Memory B cell (primary cell): ENCODE data around the gene ING2.
"Not testable (repeated sequence)": the region's sequence is repeated elsewhere in the genome, so short reads cannot be mapped to it uniquely, and the experiment has no call there.

Experiments used
- ATAC-seq: fragments of 150-1000 bp; cut with Tn5 transposase; 2 replicates; pipeline ENCODE4 v1.10.0; 2021; ENCODE audit warnings: low read depth, mild to moderate bottlenecking, moderate library complexity
- DNase-seq, 2 donors: peaks; one replicate each; pipeline ENCODE4 v3.0.0; 2022; ENCODE audit warnings: low spot score in 2 of 2
- H3K27ac Mint-ChIP-seq: one replicate; pipeline ENCODE4 v1.8.0; 2022; ENCODE audit warnings: mild to moderate bottlenecking, moderate library complexity, mixed read lengths
- H3K27me3 Mint-ChIP-seq: one replicate; pipeline ENCODE4 v1.8.0; 2022; ENCODE audit warnings: mixed read lengths
- H3K36me3 Mint-ChIP-seq: one replicate; pipeline ENCODE4 v1.8.0; 2022; ENCODE audit warnings: mild to moderate bottlenecking, mixed read lengths
- H3K4me1 Mint-ChIP-seq: one replicate; pipeline ENCODE4 v1.8.0; 2022; ENCODE audit warnings: mixed read lengths
- H3K4me3 Mint-ChIP-seq: one replicate; pipeline ENCODE4 v1.8.0; 2022; ENCODE audit warnings: mild to moderate bottlenecking, moderate library complexity, mixed read lengths
- H3K9me3 Mint-ChIP-seq: one replicate; pipeline ENCODE4 v1.8.0; 2022; ENCODE audit warnings: mixed read lengths

ING2 gene

DNA sequence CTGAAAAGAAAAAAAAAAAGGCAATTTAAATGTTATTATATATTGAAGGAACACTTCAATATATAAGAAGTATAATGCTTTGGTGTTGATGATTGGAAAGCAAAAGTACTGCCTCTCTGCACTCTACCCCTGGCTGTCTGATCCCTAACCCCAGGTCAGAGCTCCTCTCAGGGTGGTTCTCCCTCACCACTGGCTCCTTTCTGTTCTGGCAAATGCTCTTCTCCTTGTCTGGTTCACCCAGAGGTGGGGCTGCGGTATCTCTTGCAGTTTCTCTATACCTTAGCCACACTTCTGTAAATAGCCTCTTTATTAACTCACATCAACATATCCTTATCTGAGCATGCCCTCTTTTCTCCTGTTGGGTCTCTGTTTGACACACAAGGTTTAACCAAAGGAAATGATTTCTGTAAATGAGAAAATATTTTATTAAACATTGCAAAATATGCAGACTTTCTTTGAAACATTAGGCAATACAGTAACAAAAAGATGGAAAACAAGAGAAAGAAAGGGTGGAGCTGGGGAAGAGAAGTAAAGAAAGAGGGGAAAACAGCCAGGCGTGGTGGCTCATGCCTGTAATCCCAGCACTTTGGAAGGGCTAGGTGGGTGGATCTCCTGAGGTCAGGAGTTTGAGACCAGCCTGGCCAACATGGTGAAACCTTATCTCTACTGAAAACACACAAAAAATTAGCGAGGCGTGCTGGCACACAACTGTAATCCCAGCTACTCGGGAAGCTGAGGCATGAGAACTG lies 45.7 kb downstream of the ING2 start:
- DNase-seq (no peak), ATAC-seq (no peak)
- no peak overlapping the region for H3K4me3 Mint-ChIP-seq
- peaks cover 3% of the 10 kb centered on the region for H3K4me1 Mint-ChIP-seq
- H3K27ac Mint-ChIP-seq, result no peak overlapping the region
- H3K27me3 Mint-ChIP-seq, result peaks cover 15% of the 10 kb centered on the region
- peaks cover 9% of the 10 kb centered on the region for H3K9me3 Mint-ChIP-seq
- H3K36me3 Mint-ChIP-seq, result peaks cover 2% of the 10 kb centered on the region

DNA sequence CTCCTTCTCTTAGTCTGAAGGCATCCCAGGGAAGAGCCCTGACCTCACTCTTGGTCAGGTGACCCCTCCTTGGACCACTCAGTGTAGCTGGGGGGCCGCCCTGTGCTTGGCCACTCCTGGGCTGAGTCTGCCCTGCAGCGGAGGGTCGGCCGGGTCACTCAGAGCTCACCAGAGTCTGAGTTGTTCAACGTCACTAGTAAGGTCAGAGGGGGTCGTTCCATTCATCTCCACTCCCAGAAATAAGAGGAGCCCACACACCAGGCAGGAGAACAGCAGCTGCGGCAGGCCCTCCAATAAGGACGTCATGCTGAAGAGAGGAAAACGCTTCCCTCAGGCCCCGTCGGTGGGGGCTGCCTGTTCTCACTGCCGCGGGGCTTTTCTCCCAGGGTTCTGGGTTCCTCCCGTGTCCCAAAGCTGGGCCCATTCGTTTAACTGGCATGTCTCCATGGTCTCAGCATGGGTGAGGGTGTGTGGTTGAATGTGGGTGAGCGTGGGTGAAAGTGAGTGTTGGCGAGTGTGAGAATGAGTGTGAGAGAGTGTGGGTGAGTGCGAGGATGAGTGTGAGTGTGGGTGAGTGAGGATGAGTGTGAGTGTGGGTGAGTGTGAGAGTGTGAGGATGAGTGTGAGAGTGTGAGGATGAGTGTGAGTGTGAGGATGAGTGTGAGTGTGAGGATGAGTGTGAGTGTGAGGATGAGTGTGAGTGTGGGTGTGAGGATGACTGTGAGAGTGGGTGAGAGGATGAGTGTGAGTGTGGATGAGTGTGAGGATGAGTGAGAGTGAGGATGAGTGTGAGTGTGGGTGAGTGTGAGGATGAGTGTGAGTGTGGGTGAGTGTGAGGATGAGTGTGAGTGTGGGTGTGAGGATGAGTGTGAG lies 47.7 kb downstream of the ING2 start:
- Mint-ChIP-seq H3K27me3 (peaks cover 12% of the 10 kb centered on the region), H3K4me1 (peaks cover 3% of the 10 kb centered on the region), H3K4me3 (no peak overlapping the region), H3K9me3 (peaks cover 9% of the 10 kb centered on the region), H3K27ac (no peak overlapping the region), H3K36me3 (peaks cover 2% of the 10 kb centered on the region)
- DNase-seq (no peak), ATAC-seq (no peak)

DNA sequence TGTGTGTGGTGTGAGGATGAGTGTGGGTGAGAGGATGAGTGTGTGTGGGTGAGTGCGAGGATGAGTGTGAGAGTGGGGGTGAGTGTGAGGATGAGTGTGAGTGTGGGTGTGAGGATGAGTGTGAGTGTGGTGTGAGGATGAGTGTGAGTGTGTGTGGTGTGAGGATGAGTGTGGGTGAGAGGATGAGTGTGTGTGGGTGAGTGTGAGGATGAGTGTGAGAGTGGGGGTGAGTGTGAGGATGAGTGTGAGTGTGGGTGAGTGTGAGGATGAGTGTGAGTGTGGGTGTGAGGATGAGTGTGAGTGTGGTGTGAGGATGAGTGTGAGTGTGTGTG lies 48.3 kb downstream of the ING2 start:
- not testable (repeated sequence) for H3K27ac Mint-ChIP-seq, DNase-seq, H3K4me1 Mint-ChIP-seq, H3K4me3 Mint-ChIP-seq, H3K36me3 Mint-ChIP-seq, ATAC-seq, H3K27me3 Mint-ChIP-seq, H3K9me3 Mint-ChIP-seq

DNA sequence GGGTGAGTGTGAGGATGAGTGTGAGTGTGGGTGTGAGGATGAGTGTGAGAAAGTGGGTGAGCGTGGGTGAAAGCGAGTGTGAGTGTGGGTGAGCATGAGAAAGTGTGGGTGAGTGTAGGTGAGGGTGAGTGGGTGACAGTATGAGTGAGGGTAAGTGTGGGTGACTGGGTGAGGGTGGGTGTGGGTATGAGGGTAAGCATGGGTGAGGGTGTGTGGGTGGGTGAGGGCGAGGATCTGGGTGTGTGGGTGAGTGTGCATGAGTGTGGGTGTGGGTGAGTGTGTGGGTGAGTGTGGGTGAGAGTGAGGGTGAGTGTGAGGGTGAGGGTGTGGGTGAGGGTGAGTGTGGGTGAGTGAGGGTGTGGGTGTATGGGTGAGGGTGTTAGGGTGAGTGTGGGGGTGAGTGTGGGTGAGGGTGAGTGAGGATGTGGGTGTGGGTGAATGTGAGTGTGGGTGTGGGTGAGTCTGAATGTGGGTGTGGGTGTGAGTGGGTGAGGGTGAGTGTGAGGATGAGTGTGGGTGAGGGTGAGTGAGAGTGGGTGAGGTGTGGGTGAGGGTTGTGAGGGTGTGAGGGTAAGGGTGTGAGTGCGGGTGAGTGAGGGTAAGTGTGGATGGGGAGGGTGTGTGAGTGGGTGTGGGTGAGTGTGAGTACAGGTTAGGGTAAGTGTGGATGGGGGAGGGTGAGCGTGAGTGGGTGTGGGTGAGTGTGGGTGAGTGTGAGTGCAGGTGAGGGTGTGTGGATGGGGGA lies 48.9 kb downstream of the ING2 start:
- peaks cover 2% of the 10 kb centered on the region for H3K36me3 Mint-ChIP-seq
- ATAC-seq, result no peak
- peaks cover 3% of the 10 kb centered on the region for H3K27me3 Mint-ChIP-seq
- H3K27ac Mint-ChIP-seq, result no peak overlapping the region
- H3K4me3 Mint-ChIP-seq, result no peak overlapping the region
- DNase-seq, result no peak
- peaks cover 9% of the 10 kb centered on the region for H3K9me3 Mint-ChIP-seq
- H3K4me1 Mint-ChIP-seq, result peaks cover 3% of the 10 kb centered on the region

DNA sequence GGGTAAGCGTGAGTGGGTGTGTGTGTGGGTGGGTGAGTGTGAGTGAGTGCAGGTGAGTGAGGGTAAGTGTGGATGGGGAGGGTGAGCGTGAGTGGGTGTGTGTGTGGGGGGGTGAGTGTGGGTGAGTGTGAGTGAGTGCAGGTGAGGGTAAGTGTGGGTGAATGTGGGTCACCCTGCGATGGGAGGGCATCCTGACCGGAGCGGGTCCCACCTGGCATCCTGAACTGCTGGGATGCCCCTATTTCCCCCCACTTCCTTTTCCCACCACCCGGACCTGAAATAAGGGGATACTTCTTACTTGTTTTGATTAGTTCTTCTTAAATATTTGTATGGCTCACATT lies 49.5 kb downstream of the ING2 start:
- peaks cover 2% of the 10 kb centered on the region for H3K36me3 Mint-ChIP-seq
- DNase-seq (no peak), ATAC-seq (no peak)

DNA sequence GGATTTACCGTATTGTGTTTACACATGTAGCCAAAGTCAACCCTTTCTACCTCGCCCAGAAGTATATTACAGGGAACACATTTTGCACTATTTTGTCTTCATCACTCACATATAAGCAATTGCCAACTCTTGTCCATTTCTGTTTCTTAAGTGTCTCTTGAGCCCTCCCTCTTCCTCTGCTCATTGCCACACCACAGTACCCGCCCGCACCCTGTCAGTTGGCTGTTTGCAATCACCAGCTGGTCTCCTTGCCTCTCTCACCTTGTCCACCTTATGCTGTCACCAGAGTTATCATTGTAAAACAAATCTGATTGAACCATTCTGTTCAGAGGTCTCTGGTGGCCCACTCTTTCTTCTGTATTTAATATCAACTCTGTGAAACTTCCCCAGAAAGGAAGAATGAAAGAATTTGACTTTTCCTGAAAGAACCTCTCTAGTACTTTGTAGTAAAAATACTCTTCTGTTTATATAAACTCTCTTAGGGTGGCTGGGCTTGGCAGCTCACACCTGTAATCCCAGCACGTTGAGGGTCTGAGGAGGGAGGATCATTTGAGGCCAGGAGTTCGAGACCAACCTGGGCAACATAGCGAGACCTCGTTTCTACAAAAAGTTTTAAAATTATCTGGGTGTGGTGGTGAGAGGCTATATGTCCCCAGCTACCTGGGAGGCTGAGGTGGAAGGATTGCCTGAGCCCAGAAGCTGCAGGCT lies 50.2 kb downstream of the ING2 start:
- peaks cover 3% of the 10 kb centered on the region for H3K4me1 Mint-ChIP-seq
- H3K27ac Mint-ChIP-seq, result no peak overlapping the region
- H3K36me3 Mint-ChIP-seq, result peaks cover 2% of the 10 kb centered on the region
- peaks cover 9% of the 10 kb centered on the region for H3K9me3 Mint-ChIP-seq
- DNase-seq (no peak), ATAC-seq (no peak)
- no peak overlapping the region for H3K4me3 Mint-ChIP-seq
- H3K27me3 Mint-ChIP-seq, result peaks cover 5% of the 10 kb centered on the region

More for the DNA sequence above, 49.5 kb downstream of the ING2 start:
- peaks cover 5% of the 10 kb centered on the region for H3K27me3 Mint-ChIP-seq
- peaks cover 3% of the 10 kb centered on the region for H3K4me1 Mint-ChIP-seq
- H3K27ac Mint-ChIP-seq, result no peak overlapping the region
- H3K9me3 Mint-ChIP-seq, result peaks cover 9% of the 10 kb centered on the region
- H3K4me3 Mint-ChIP-seq, result no peak overlapping the region

DNA sequence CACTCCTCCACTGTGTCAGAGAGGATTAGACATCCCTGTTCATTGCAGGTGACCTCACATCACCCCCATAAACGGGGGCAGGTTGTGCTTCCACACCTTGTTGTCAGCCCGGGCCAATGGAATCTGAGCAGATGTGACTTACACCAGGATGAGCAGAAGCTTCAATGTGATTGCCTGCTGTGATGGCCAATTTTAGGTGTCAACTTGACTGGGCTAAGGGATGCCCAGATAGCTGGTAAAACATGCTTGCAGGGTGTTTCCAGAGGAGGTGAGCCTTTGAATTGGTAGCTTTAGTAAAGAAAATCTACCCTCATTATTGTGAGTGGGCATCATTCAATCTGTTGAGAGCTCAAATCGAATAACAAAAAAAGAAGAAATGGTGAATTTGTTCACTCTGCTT lies 52.1 kb downstream of the ING2 start:
- H3K27me3 Mint-ChIP-seq, result peaks cover 5% of the 10 kb centered on the region
- no peak for DNase-seq
- peaks cover 9% of the 10 kb centered on the region for H3K9me3 Mint-ChIP-seq
- no peak overlapping the region for H3K27ac Mint-ChIP-seq
- ATAC-seq, result no peak
- H3K4me3 Mint-ChIP-seq, result no peak overlapping the region
- peaks cover 3% of the 10 kb centered on the region for H3K4me1 Mint-ChIP-seq
- H3K36me3 Mint-ChIP-seq, result peaks cover 2% of the 10 kb centered on the region

DNA sequence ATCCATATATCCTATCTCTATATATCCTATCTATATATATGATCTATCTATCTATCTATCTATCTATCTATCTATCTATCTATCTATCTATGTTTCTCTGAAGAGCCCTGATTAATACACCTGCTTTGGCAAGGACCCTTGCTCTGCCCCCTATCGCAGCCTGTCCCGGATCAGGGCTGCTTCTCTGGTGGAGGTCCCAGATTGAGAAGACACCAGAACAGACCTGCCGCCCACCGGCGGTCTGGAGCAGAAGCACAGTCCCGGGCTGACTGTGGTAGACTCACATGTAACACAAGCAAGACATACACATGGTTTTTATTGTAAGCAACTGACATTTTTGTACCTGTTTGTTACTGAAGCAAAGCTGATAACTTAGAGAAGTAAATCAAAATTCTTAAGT lies 52.8 kb downstream of the ING2 start:
- no peak overlapping the region for H3K27ac Mint-ChIP-seq
- no peak for ATAC-seq
- H3K4me3 Mint-ChIP-seq, result no peak overlapping the region
- peaks cover 5% of the 10 kb centered on the region for H3K27me3 Mint-ChIP-seq
- peaks cover 3% of the 10 kb centered on the region for H3K4me1 Mint-ChIP-seq
- H3K36me3 Mint-ChIP-seq, result peaks cover under 1% of the 10 kb centered on the region
- DNase-seq, result no peak
- peaks cover 7% of the 10 kb centered on the region for H3K9me3 Mint-ChIP-seq

DNA sequence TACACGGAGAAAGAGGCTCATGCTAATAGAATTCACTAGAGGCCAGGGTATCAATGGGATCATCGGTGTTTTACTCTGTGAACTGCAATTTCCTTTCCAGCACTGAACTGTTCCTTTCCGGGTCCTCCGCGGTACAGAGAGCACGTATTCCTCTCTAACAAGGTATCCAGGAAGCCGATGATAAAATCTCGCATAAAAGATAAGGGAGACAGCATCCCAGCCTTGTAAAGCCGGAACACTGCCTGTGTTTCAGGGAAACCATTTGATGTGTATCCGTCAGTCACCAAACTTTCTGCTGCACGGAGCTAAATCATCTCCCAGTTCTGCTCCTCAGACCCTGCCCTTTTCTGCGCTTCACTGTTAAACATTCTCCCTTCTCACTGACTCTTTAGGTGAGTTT lies 54.0 kb downstream of the ING2 start:
- peaks cover 7% of the 10 kb centered on the region for H3K27me3 Mint-ChIP-seq
- H3K4me3 Mint-ChIP-seq, result no peak overlapping the region
- ATAC-seq (no peak), DNase-seq (no peak)
- H3K36me3 Mint-ChIP-seq, result no peaks in the 10 kb centered on the region
- no peaks in the 10 kb centered on the region for H3K9me3 Mint-ChIP-seq
- H3K27ac Mint-ChIP-seq, result no peak overlapping the region
- H3K4me1 Mint-ChIP-seq, result no peaks in the 10 kb centered on the region

DNA sequence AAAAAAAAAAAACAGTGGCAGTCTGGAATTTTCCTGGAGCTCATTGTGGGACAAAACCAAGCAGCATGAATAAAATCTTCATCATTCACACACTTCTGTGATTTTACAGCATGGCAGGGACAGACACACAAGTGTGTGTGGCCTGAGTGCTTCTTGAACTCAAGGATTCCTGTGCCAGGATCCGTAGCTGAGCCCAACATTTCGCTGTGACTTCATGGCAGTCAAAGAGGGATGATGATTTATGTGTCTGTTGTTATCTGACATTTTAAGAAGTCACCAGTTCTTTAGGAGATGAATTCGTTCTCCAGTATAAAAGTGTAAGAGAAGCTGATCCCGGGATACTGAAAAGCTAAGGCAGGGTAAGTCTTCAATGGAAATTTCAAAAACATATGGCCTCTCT lies 57.0 kb downstream of the ING2 start:
- H3K36me3 Mint-ChIP-seq, result no peaks in the 10 kb centered on the region
- DNase-seq (no peak), ATAC-seq (no peak)
- H3K9me3 Mint-ChIP-seq, result no peaks in the 10 kb centered on the region
- H3K4me3 Mint-ChIP-seq, result no peak overlapping the region
- no peaks in the 10 kb centered on the region for H3K4me1 Mint-ChIP-seq
- peaks cover 11% of the 10 kb centered on the region for H3K27me3 Mint-ChIP-seq
- no peak overlapping the region for H3K27ac Mint-ChIP-seq
